Glutamatergic neuron (in vitro differentiated cells): ENCODE measurements around the gene ZNF618. TPM values are rescaled to one million over a fixed set of nuclear protein-coding genes. Genes with fewer than 3 reads are reported as not detected.

Experiments used
- DNase-seq: peaks from one replicate; pipeline ENCODE4 v3.0.0; 2022
- H3K27ac Mint-ChIP-seq: one replicate; pipeline ENCODE4 v1.8.0; 2020; ENCODE audit warnings: mild to moderate bottlenecking, mixed read lengths, inconsistent platforms; ENCODE audit not compliant: unreplicated experiment
- H3K27me3 Mint-ChIP-seq: one replicate; pipeline ENCODE4 v1.8.0; 2020; ENCODE audit warnings: mild to moderate bottlenecking, moderate library complexity, mixed read lengths, inconsistent platforms; ENCODE audit not compliant: unreplicated experiment
- H3K36me3 Mint-ChIP-seq: one replicate; pipeline ENCODE4 v1.8.0; 2020; ENCODE audit warnings: mild to moderate bottlenecking, mixed read lengths, inconsistent platforms; ENCODE audit not compliant: unreplicated experiment
- H3K4me1 Mint-ChIP-seq: one replicate; pipeline ENCODE4 v1.8.0; 2020; ENCODE audit warnings: mild to moderate bottlenecking, low read depth, mixed read lengths, inconsistent platforms; ENCODE audit not compliant: unreplicated experiment
- H3K4me3 Mint-ChIP-seq: one replicate; pipeline ENCODE4 v1.8.0; 2020; ENCODE audit warnings: mild to moderate bottlenecking, mixed read lengths, inconsistent platforms; ENCODE audit not compliant: unreplicated experiment
- H3K9me3 Mint-ChIP-seq: one replicate; pipeline ENCODE4 v1.8.0; 2020; ENCODE audit warnings: mild to moderate bottlenecking, moderate library complexity, mixed read lengths, inconsistent platforms; ENCODE audit not compliant: unreplicated experiment
- total RNA-seq: library from RNA; stranded (reverse); fragmentation: NEBNext Ultra II Directional; extraction: Animal tissue kit (Norgen Biotek cat#: 25700); gene quantifications from one replicate; pipeline ENCODE4 v1.2.1, GENCODE V29; 2021; ENCODE audit not compliant: unreplicated experiment
- TF ChIP-seq, protein P1 (sequence below): fragments of 200-600 bp; sonication (generic); IDR thresholded peaks from one replicate; pipeline ENCODE4 v1.5.0; 2021; ENCODE audit not compliant: partially characterized antibody, unreplicated experiment

Gene ZNF618
- total RNA-seq, 1 donor from 2014 or later, result 114 TPM

- H3K9me3 Mint-ChIP-seq, result peaks cover 9% of the 10 kb centered on the region
- TF ChIP-seq, protein P1, sequence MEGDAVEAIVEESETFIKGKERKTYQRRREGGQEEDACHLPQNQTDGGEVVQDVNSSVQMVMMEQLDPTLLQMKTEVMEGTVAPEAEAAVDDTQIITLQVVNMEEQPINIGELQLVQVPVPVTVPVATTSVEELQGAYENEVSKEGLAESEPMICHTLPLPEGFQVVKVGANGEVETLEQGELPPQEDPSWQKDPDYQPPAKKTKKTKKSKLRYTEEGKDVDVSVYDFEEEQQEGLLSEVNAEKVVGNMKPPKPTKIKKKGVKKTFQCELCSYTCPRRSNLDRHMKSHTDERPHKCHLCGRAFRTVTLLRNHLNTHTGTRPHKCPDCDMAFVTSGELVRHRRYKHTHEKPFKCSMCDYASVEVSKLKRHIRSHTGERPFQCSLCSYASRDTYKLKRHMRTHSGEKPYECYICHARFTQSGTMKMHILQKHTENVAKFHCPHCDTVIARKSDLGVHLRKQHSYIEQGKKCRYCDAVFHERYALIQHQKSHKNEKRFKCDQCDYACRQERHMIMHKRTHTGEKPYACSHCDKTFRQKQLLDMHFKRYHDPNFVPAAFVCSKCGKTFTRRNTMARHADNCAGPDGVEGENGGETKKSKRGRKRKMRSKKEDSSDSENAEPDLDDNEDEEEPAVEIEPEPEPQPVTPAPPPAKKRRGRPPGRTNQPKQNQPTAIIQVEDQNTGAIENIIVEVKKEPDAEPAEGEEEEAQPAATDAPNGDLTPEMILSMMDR, result no peak
- peak overlapping the region; percentile 52 for H3K27ac Mint-ChIP-seq
- H3K36me3 Mint-ChIP-seq, result peaks cover 19% of the 10 kb centered on the region
- H3K4me1 Mint-ChIP-seq, result peaks cover 24% of the 10 kb centered on the region
- no peak overlapping the region for H3K4me3 Mint-ChIP-seq
- DNase-seq, result no peak
- H3K27me3 Mint-ChIP-seq, result peaks cover 8% of the 10 kb centered on the region
These were observed 88.5 kb downstream of the ZNF618 start for GRCh38 chr9:113964495-113965170.

- TF ChIP-seq, protein P1, result no peak
- H3K9me3 Mint-ChIP-seq, result peaks cover 8% of the 10 kb centered on the region
- no peak overlapping the region for H3K27ac Mint-ChIP-seq
- H3K4me3 Mint-ChIP-seq, result no peak overlapping the region
- H3K27me3 Mint-ChIP-seq, result peaks cover 2% of the 10 kb centered on the region
- no peak for DNase-seq
- peaks cover 21% of the 10 kb centered on the region for H3K4me1 Mint-ChIP-seq
- H3K36me3 Mint-ChIP-seq, result peaks cover 27% of the 10 kb centered on the region
These were observed 90.3 kb downstream of the ZNF618 start for GRCh38 chr9:113966394-113966793.

DNA sequence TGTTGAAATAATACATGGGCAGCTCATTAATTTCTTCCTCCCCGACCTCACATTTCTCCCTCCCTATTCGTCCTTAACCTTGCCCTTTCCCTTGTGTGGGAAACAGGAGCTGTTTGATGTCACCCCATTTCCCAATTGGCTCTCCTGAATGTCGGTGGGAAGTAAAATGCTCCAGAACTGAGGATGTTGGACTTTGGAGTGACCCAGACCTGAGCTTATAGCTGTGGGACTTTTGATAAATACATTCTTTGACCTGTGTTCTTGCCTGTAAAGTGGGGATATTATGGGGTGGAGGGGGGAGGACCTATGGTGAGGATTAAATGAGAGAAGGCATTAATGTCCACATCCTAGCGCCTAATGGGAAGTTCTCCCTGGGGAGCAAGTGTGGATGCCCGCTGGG, 91.3 kb downstream of the ZNF618 start:
- TF ChIP-seq, protein P1, result no peak
- H3K27ac Mint-ChIP-seq, result no peak overlapping the region
- DNase-seq, result no peak
- H3K27me3 Mint-ChIP-seq, result peaks cover 1% of the 10 kb centered on the region
- H3K4me3 Mint-ChIP-seq, result no peak overlapping the region
- peaks cover 21% of the 10 kb centered on the region for H3K4me1 Mint-ChIP-seq
- peaks cover 6% of the 10 kb centered on the region for H3K9me3 Mint-ChIP-seq
- peaks cover 26% of the 10 kb centered on the region for H3K36me3 Mint-ChIP-seq

GRCh38 chr9:113969343-113969742, 93.2 kb downstream of the ZNF618 start:
- peaks cover 8% of the 10 kb centered on the region for H3K9me3 Mint-ChIP-seq
- H3K27me3 Mint-ChIP-seq, result peaks cover 1% of the 10 kb centered on the region
- peaks cover 22% of the 10 kb centered on the region for H3K4me1 Mint-ChIP-seq
- H3K4me3 Mint-ChIP-seq, result no peak overlapping the region
- peaks cover 24% of the 10 kb centered on the region for H3K36me3 Mint-ChIP-seq
- DNase-seq, result no peak
- TF ChIP-seq, protein P1, result no peak
- H3K27ac Mint-ChIP-seq, result no peak overlapping the region

DNA sequence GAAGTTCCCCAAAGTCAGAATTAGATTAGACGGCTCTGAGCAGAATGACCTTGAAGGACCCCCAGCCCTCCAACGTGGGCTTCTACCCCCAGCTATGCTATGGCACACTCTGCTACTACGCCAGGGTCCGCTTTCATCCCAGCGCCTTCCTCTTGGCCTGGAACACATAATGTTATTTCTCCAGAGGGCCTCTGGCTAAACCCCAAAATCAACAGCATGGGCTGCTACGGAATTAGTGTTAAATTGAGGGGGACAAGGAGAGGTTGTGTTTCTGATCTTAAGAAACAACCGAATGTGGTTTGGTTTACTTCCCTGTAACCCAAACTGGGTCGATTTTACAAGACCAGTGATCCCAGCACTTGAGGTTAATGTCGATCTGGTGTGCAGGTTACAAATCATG, 97.1 kb downstream of the ZNF618 start:
- Mint-ChIP-seq H3K4me3 (no peak overlapping the region), H3K27me3 (peaks cover 7% of the 10 kb centered on the region), H3K9me3 (peaks cover 7% of the 10 kb centered on the region), H3K27ac (no peak overlapping the region), H3K36me3 (peaks cover 24% of the 10 kb centered on the region), H3K4me1 (peaks cover 8% of the 10 kb centered on the region)
- no peak for DNase-seq
- TF ChIP-seq, protein P1, result no peak
